ENCODE data around the gene MBOAT7. TPM values are rescaled to one million over a fixed set of nuclear protein-coding genes. Genes with fewer than 3 reads are reported as not detected.

MBOAT7 gene
- total RNA-seq, 1 experiment from 2014 or later: 100 TPM

- H4K5ac ChIP-seq (ENCODE audit: insufficient read length, low read depth, low read length): no peak overlapping the region
- no peak overlapping the region for H3K27ac ChIP-seq (ENCODE audit: insufficient read length, low read depth, low read length)
- H2BK5ac ChIP-seq (ENCODE audit: insufficient read length, low read length): no peak overlapping the region
- no peak overlapping the region for H2BK20ac ChIP-seq (ENCODE audit: low read depth, low read length, poor library complexity, severe bottlenecking)
- no peak overlapping the region for H3K4ac ChIP-seq (ENCODE audit: low read depth, low read length)
- no peak overlapping the region for H3K18ac ChIP-seq (ENCODE audit: insufficient read length, low read depth, low read length)
- H3K27me3 ChIP-seq (ENCODE audit: insufficient read depth, low read length): no peaks in the 10 kb centered on the region
- Mint-ChIP-seq H3K9me3 (peaks cover 0 to 3% of the 10 kb centered on the region in 2 experiments; a peak in 2 of 5 replicates), H3K27ac (peak overlapping the region; percentile 15 to 94 (median 52); a peak in 6 of 7 replicates), H3K27me3 (ENCODE audit: low read depth) (peaks cover 23% of the 10 kb centered on the region), H3K4me1 (peaks cover 25 to 32% of the 10 kb centered on the region in 2 experiments), H3K36me3 (ENCODE audit: insufficient read depth in 1 of 3, low read depth in 3 of 3) (peaks cover 21 to 40% (median 37%) of the 10 kb centered on the region in 3 experiments), H3K4me3 (peak overlapping the region; percentile 99 to 100)
- WGBS (ENCODE audit: extremely low coverage, insufficient read length, low lambda C conversion rate): no CpG with 5 or more reads among the region's 19 CpGs
- H3K23me2 ChIP-seq (ENCODE audit: insufficient read length, low read depth, low read length, poor library complexity, severe bottlenecking): peaks cover 13% of the 10 kb centered on the region
- H4K20me1 ChIP-seq (ENCODE audit: control insufficient read depth, insufficient read depth, insufficient read length): no peaks in the 10 kb centered on the region
- no peak overlapping the region for H2BK15ac ChIP-seq (ENCODE audit: low read depth, low read length)
- H3K4me1 ChIP-seq (ENCODE audit: insufficient read depth, low read length): no peaks in the 10 kb centered on the region
- no peak overlapping the region for H3K14ac ChIP-seq (ENCODE audit: insufficient read depth, low read length)
- no peak for DNase-seq
- no peak overlapping the region for H2AK5ac ChIP-seq (ENCODE audit: insufficient read length, low read length)
- no peak overlapping the region for H2BK12ac ChIP-seq (ENCODE audit: insufficient read length, low read depth, low read length)
- no peak overlapping the region for H2AFZ ChIP-seq (ENCODE audit: low read length)
- peak overlapping the region; percentile 64 for H3K9ac ChIP-seq (ENCODE audit: extremely low read depth, insufficient read length, low read length)
- no peak overlapping the region for H3T11ph ChIP-seq (ENCODE audit: low read length)
- peak overlapping the region; percentile 95 for H3K4me2 ChIP-seq (ENCODE audit: insufficient read depth, insufficient read length, low read length)
- H3K23ac ChIP-seq (ENCODE audit: insufficient read length, low read depth, low read length): no peak overlapping the region
- H3K79me2 ChIP-seq (ENCODE audit: insufficient read depth, low read length): no peaks in the 10 kb centered on the region; the same call in 1 of the 2 replicates
- H4K91ac ChIP-seq (ENCODE audit: insufficient read length, low read depth, low read length): no peak overlapping the region
- H3K9me3 ChIP-seq (ENCODE audit: control insufficient read depth, low read depth, low read length): no peaks in the 10 kb centered on the region
- TF ChIP-seq CTCF (conservative IDR thresholded peaks at IDR 0.05): no peak
- H3K56ac ChIP-seq (ENCODE audit: insufficient read length, low read depth, low read length): no peak overlapping the region
- no peaks in the 10 kb centered on the region for H3K79me1 ChIP-seq (ENCODE audit: insufficient read depth, low read depth, low read length, poor library complexity, severe bottlenecking)
- no peak overlapping the region for H4K8ac ChIP-seq (replicated peaks; ENCODE audit: insufficient read length, low read depth, low read length)
- no peak overlapping the region for H2BK120ac ChIP-seq (ENCODE audit: low read depth, low read length, poor library complexity, severe bottlenecking)
These were observed 30.5 kb downstream of the MBOAT7 start for GRCh38 chr19:54158812-54159351.

Data from H9 (cell line).